NCI-H2171 treated with DMSO at 0.1 percent for 48 hours (cell line): ENCODE results near the gene PPP6R2.
A peak's percentile ranks its signal among the peaks of the same experiment; 100 is the strongest.

Source experiments
- DNase-seq: peaks from one replicate; lab custom pipeline; 2025; lab: John Stamatoyannopoulos, UW

Gene PPP6R2

DNA sequence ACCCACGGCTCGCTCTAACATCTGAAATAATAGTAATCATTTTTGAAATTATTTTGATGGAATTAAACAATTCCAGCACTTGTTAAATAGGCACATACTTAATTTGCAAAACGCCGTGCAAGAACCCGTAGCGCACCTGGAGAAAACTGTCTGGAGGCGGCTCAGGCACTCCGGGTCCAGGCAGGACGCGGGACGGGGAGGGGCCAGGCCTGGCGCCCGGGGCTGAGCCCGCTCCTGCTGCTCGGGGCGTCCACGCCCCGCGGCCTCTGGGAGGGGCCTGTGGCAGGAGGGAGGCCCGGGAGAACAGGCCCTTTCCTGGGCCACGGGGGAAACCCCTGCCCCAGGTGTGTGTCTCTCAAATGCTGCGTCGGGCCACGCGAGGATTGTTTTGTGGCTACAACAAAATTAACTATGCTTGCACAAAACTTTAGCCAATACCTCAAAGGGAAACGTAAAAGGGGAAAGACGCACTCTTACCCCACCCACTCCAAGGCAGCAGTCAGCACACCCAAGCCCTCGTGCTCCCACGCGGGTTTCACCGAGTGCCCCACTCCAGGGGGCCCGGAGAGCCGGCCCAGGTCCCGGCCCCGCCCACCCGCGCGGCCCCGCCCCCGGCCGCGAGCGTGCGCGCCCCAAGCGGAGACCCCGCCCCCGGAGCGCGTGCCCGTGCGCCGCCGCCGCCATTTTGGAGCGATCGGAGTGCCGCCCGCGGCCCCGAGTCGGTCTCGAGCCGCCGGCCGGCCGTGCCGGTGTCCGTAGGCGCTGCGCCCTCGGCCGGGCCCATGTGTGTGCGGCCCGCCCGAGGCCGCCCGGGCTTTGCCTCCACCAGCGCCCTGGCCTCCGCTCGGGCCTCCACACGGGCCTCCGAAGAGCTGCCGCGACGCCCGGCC lies at the start of gene PPP6R2:
Gene PPP6R2 (plus strand): TSS at position 677 of the 890 bp plus-strand sequence. CDS start 50,582 bp downstream, outside the sequence.
- peak; percentile 81 for DNase-seq

GRCh38 chr22:50293441-50294318 lies 49.4 kb upstream of the PPP6R2 start:
- DNase-seq: no peak

DNA sequence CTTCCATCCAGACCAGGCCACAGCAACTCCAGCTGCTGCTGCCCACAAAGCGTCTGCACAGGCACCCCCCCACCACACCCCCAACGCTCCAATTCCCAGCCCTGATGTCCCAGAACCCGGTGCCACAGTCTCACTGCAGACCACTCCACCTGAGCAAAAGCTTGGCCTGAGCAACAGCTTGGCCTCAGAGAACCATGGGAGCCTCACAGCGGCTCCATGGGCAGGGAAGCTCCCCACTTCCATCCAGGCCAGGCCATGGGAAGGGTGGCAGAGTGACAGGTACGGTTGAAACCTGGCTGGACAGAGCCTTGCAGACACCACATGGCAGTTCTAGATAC lies 48.8 kb upstream of the PPP6R2 start:
- no peak for DNase-seq

GRCh38 chr22:50296658-50297490 lies 46.3 kb upstream of the PPP6R2 start:
- DNase-seq: no peak

DNA sequence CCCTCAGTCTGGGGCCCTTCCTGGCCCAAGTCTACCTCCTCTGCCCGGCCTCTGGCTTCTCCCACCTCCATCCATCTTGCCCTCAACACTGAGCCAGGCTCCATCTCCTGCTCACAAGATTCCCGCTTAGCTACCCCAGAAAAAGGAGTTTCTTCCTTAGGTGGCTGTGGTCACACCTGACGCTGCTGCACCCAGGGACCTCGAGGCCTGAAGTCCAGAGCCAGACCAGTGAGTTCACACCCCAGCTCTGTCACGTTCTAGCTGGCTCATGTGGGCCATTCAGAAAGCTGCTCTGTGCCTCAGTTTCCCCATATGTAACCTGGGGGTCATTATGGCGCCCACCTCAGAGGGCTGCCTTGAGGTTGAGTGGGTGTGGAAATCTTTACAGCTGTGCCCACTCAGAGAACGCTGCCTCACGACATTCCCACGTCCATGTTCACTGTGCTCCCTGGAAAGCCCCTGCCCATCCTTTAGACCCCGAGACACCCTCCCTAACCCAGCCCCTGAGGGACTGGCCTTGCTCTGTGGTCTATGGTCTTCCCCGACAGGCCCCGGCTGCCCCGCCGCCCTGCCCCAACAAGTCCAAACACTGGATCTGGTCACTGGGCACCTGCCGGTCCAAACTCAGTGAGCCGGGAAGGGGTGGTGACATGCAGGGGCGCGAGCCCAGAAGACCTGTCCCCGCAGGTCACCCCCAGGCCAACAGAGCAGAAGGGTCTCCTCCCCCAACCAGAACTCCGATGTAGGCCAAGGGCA lies 45.4 kb upstream of the PPP6R2 start:
- no peak for DNase-seq

DNA sequence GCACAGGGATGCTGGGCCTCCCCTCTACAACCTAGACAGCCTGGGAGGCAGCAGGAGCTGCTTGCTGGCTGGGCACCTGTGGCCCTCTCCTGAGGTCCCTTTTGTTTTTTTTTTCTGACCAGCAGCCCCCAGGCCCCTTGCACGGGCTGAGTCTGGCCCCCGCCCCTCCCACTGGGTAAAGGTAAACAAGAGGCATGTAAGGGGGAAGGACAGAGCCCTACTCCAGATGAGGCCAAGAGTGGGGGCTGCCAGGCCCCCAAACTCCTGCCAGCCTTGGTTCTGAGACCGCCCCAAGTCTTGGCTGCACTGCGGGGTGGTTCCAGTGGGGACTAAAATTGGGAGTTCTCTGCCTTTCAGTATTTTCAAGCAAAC lies 44.9 kb upstream of the PPP6R2 start:
- no peak for DNase-seq

DNA sequence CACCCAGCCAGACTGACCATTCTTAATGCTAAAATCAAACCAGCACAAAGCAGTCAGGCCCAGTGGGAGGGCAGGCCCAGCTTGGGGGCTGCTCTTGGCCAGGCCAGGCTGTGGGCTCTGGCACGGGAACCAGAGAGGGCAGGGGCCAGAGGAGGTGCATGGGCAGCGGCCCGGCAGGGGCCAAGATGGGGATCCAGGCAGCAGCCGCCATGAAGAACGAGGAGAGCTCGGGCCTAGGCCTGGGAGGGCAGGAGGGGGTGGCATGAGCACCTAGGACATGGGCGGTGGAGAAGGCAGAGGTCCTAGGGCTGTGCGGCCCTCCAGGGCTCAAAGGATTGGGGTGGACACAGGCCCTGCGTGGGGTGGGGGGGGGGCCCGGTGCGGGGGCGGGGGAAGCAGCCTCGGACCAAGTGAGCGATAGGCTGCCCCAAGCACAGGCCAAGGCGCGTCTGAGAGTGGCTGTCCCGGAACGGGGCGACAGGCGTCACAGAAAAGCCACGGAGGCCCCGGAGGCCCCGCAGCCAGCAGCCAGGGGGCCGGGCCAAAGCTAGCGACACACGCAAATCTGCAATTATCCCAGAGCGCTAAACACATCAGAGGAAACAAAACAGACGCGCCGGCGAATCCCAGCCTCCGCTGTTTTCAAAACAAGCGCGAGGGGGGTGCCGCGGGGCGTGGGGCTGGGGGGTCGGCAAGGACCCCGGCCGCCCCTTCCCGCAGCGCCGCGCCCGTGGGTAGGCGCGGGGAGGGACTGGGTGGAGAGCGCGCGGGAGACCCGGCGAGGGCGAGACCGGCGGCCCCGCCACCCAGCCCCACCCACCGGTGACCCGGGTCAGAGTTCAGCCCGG lies 44.0 kb upstream of the PPP6R2 start:
- no peak for DNase-seq

DNA sequence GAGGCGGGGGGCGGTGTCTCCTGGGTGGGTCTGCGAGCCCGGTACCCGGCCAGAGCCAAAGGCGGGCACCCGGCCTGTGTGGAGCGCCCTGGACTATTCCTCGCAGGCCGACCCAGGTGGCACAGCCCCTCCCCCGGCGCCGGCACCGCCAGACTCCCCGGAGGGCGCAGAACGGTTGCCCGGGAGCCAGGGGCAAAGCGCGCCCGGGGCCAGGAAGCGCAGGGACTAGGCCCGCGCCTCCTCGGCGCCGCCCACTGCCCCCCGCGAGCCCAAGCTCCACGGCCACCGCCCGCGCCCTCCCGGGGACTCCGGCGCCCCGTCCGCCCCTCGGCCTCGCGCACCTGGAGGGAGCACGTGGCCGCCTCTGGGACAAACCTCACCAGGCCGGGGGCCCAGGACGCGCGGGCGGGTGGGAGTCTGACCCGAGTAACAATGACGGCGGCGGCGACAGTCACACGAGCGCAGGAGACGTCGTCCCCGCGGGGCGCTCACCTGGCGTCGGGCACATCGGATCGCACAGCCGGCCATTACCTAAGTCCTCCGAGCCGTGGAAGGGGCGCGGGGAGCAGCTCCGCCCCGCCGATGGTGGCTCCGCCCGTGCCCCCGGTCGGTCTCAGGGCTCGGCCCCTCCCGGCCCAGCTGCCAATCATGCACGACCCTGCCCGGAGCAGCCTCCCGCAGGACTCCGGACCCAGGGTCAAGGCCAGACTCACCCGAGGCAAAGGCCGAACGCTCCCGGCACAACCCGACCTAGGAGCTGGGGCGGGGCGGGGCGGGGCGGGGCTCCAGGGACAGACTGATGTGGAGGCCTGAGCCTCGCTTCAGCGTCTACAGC lies 43.1 kb upstream of the PPP6R2 start:
- no peak for DNase-seq

DNA sequence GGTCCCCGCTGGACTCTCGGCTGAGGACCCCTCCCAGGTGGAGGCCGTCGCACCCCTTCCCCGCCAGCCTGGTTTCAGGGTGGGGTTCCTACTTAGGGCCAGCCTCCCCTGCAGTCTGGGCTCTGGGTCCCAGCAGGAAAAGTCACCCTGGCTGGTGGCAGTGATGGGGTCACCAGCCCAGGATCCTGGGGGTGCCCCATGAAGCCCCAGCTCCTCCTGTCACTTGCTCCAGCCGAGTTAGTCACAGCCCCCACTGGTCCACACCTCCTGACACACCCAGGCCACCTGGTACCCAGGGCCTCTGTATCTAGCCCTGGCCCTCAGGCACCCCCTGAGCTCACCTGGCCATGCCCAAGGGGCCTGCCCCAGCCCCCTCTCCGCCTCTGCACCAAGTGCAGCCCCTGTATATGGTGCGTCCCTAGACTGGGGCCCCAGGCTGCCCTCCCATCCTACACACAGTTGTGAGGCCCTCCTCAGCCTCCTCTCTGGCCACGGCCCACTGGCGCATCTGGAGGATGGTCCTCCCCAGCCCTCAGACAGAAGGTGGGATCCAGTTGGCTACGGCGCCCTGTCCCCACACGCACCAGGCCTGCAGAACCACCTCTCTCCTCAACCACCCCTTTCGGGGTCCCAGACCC lies 42.4 kb upstream of the PPP6R2 start:
- no peak for DNase-seq

GRCh38 chr22:50301581-50301991 lies 41.5 kb upstream of the PPP6R2 start:
- DNase-seq: no peak

GRCh38 chr22:50302041-50302541 lies 41.0 kb upstream of the PPP6R2 start:
- DNase-seq: no peak

GRCh38 chr22:50302564-50302963 lies 40.6 kb upstream of the PPP6R2 start:
- no peak for DNase-seq

DNA sequence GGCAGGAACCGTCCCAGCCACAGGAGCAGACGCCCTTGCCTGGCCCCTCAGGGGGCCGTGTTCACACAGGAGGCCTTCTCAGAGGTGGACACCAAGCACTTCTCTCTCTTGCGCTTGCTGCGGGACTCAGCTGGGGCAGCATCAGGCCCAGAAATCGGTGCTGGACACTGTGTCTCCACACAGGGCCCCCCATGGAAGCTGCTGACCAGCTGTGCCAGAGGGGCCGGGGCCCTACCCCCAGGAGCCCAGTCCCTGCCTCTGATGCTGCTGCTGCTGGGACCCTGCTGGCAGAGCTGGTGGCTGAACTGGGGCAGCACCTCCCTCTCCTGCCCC lies 39.6 kb upstream of the PPP6R2 start:
- no peak for DNase-seq

DNA sequence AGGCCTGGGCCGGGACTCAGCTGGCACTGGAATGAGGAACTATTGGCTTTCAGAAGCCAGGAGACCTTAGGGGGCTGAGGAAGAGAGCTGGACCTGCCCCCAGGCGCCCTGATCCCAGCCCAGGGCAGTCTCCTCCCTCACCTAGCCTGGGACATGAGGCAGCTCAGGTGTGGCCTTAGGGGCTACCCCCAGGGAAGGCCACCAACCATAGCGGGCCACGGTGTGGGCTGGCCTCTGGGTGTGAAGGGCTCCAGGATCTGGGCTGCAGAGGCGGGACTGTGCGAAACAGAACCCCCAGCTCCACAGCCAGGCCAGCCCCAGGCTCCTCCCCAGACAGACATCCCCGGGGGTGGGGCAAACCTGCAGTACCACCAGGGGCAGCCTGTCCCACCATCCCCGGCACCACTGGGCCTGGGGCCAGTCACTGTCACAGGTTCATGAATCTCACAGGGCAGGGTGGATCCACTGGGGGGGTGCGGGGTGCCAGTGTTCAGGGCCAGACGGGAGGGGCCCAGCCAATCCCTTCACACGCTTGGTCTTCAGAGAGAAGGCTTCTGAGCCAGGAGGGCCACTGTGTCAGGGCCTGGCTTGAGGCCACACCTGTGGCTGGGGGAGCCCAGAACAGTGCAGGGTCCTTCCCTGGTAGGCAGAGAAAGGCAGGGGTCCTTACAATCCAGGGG lies 39.1 kb upstream of the PPP6R2 start:
- no peak for DNase-seq

DNA sequence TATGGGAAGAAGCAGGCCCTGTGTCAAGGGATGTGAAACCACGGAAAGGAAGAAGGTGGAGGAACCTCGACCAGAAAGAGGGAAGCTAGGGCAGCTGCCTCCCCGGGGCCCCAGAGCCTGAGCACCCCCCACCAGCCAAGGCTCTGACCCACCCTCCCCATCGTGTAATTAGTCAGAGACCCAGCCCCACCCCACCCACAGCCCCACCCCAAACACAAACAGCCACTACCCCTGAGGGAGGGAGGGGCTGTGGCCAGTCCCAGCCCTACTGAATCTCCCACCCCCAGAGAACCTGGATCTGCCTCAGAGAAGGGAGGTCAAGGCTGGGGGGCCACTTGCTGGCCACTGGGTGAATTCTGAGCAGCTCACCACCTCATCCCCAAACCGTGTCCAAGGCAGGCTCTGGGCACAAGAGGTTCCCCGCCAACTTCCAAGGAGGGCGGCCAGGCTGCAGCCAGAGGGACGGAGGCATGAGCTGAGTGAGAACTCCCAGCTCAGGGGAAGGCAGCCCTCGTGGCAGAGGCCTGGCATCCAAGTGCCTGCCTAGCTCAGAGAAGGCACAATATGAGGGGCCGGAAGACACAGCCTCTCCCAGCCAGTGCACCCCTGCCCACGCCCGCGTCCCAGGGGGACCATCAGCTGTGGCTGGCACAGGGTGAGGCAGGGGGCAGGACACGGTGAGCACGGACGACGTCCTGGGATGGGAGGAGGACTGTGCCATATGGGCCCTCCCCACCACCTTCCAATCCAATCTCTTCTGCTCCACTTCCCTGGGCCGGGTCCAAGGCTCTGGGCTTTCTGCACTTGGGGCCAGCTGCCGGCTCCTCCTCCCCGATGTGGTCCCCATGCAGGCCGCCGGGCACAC lies 38.4 kb upstream of the PPP6R2 start:
- peak; percentile 86 for DNase-seq

GRCh38 chr22:50305393-50305922 lies 37.7 kb upstream of the PPP6R2 start:
- DNase-seq: no peak

DNA sequence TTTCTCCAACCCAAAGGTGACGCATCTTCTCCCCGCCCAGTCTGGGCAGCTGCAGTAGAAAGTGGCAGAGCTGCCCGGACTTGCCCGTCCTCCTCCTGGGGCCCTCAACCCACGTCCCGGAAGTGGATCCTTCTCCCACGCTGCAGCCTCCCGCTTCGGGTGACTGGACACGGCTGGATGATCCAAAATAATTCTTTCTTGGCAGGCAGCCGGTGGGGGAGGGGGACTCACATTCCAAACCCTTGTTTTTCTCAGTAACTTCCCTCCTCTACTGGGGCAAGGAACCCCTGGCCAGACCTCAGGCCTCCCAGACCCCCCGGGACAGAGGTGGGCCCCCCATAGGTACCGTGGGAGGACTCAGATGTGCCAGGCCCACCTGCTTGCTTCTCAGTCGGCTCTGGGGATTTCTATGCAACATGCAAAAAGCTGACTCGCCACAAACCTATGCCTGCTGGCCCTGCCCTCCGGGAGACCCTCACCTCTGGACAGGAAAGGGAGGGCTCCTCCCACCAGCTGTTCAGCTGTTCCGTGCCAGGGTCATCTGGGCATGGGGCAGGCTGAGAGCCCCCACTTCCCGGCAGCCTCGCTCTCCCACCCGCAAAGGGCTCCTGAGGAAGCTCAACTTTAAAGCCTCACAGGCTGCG lies 37.1 kb upstream of the PPP6R2 start:
- peak; percentile 75 for DNase-seq
